CD14-positive monocyte (primary cell): ENCODE measurements around the gene MTMR1. TPM values are rescaled to one million over a fixed set of nuclear protein-coding genes. Genes with fewer than 3 reads are reported as not detected.

Experiments
- DNase-seq, 3 donors: peaks; one replicate each; pipeline ENCODE4 v3.0.0-alpha.2; 2011 to 2022
- H2AFZ ChIP-seq: 2 replicates; pipeline ENCODE4 v1.6.0; 2012; ENCODE audit warnings: mild to moderate bottlenecking, low read depth, low read length, inconsistent platforms; ENCODE audit not compliant: insufficient read depth, poor library complexity, severe bottlenecking
- H3K27ac ChIP-seq, 2 donors: 1 replicate in 1 of 2; 2 replicates in 1 of 2; pipeline ENCODE4 v1.5.1; 2012 to 2013; ENCODE audit warnings: low read length in 2 of 2, control low read depth in 1 of 2, inconsistent platforms in 1 of 2, low read depth in 1 of 2, mild to moderate bottlenecking in 1 of 2
- H3K27me3 ChIP-seq, 2 donors: one replicate each; pipeline versions ENCODE4 v1.6.0 to v1.6.1; 2011 to 2013; ENCODE audit warnings: low read length in 2 of 2; ENCODE audit not compliant: control insufficient read depth in 2 of 2, insufficient read depth in 2 of 2
- H3K36me3 ChIP-seq, 2 donors: replicated peaks in 1 of 2; 1 replicate in 1 of 2; 2 replicates in 1 of 2; pipeline versions ENCODE4 v1.5.1 to v1.6.1; 2012 to 2013; ENCODE audit warnings: low read length in 2 of 2, control low read depth in 1 of 2, inconsistent platforms in 1 of 2, mild to moderate bottlenecking in 1 of 2; ENCODE audit not compliant: insufficient read depth in 2 of 2, control insufficient read depth in 1 of 2
- H3K4me1 ChIP-seq, 2 donors: 1 replicate in 1 of 2; 2 replicates in 1 of 2; pipeline versions ENCODE4 v1.5.1 to v1.6.1; 2012 to 2013; ENCODE audit warnings: low read length in 2 of 2, control low read depth in 1 of 2, inconsistent platforms in 1 of 2, mild to moderate bottlenecking in 1 of 2, moderate library complexity in 1 of 2; ENCODE audit not compliant: insufficient read depth in 2 of 2, control insufficient read depth in 1 of 2
- H3K4me2 ChIP-seq: replicated peaks from 2 replicates; pipeline ENCODE3; 2012; ENCODE audit warnings: low read length, moderate library complexity, mild to moderate bottlenecking; ENCODE audit not compliant: poor library complexity, severe bottlenecking; ENCODE audit errors: extremely low read depth
- H3K4me3 ChIP-seq, 3 experiments: fragments of 200-600 bp in 1 of 3; sonication (generic) in 1 of 3; replicated peaks in 1 of 3; 1 replicate in 2 of 3; 2 replicates in 1 of 3; pipeline ENCODE4 v1.5.1; 2011 to 2013; ENCODE audit warnings: low read length in 3 of 3, mild to moderate bottlenecking in 3 of 3, control low read depth in 2 of 3, low read depth in 2 of 3, inconsistent platforms in 1 of 3, moderate library complexity in 1 of 3
- H3K79me2 ChIP-seq: 2 replicates; pipeline ENCODE4 v1.6.0; 2012; ENCODE audit warnings: mild to moderate bottlenecking, control low read depth, inconsistent platforms, low read length, moderate library complexity; ENCODE audit not compliant: insufficient read depth
- H3K9ac ChIP-seq: 2 replicates; pipeline ENCODE4 v1.6.0; 2017; ENCODE audit warnings: low read length, mild to moderate bottlenecking; ENCODE audit not compliant: insufficient read depth, poor library complexity, severe bottlenecking
- H3K9me3 ChIP-seq, 2 donors: replicated peaks in 1 of 2; 1 replicate in 1 of 2; 2 replicates in 1 of 2; pipeline versions ENCODE4 v1.5.1 to v1.6.1; 2012 to 2013; ENCODE audit warnings: low read length in 2 of 2, control low read depth in 1 of 2; ENCODE audit not compliant: control insufficient read depth in 1 of 2, insufficient read depth in 1 of 2
- H4K20me1 ChIP-seq: 2 replicates; pipeline ENCODE4 v1.6.0; 2012; ENCODE audit warnings: mild to moderate bottlenecking, low read length, control low read depth, moderate library complexity; ENCODE audit not compliant: insufficient read depth
- H3K27ac Mint-ChIP-seq, 7 donors: one replicate each; pipeline ENCODE4 v1.8.0; 2020; ENCODE audit warnings: mild to moderate bottlenecking in 7 of 7, mixed read lengths in 7 of 7, moderate library complexity in 6 of 7, inconsistent platforms in 2 of 7
- H3K27me3 Mint-ChIP-seq, 3 donors: one replicate each; pipeline ENCODE4 v1.8.0; 2021 to 2022; ENCODE audit warnings: low read depth in 3 of 3, mild to moderate bottlenecking in 3 of 3, mixed read lengths in 3 of 3, moderate library complexity in 3 of 3, inconsistent platforms in 1 of 3
- H3K36me3 Mint-ChIP-seq, 2 donors: one replicate each; pipeline ENCODE4 v1.8.0; 2020; ENCODE audit warnings: mixed read lengths in 2 of 2, inconsistent platforms in 1 of 2, mild to moderate bottlenecking in 1 of 2
- H3K4me1 Mint-ChIP-seq: one replicate; pipeline ENCODE4 v1.8.0; 2020; ENCODE audit warnings: mild to moderate bottlenecking, mixed read lengths
- H3K4me3 Mint-ChIP-seq, 2 donors: one replicate each; pipeline ENCODE4 v1.8.0; 2020; ENCODE audit warnings: mild to moderate bottlenecking in 2 of 2, mixed read lengths in 2 of 2, moderate library complexity in 1 of 2
- H3K9me3 Mint-ChIP-seq, 7 donors: one replicate each; pipeline ENCODE4 v1.8.0; 2020 to 2022; ENCODE audit warnings: mixed read lengths in 7 of 7, mild to moderate bottlenecking in 6 of 7, moderate library complexity in 6 of 7, inconsistent platforms in 2 of 7
- WGBS: methylation state at CpG from one replicate; pipeline ENCODE4 v1.1.5; 2013; ENCODE audit warnings: missing lambda C conversion rate; ENCODE audit not compliant: insufficient coverage; 5-methylcytosine and 5-hydroxymethylcytosine counted together
- intact Hi-C, 2 donors: fragments of 100-400 bp; cut with micrococcal nuclease; formaldehyde crosslinking; loops; one replicate each; pipeline versions ENCODE4 v1.15.0 to v1.15.1; 2023
- polyA plus RNA-seq, 3 donors: library from polyadenylated mRNA; depleted of rRNA in 1 of 3; unstranded in 2 of 3; stranded (reverse) in 1 of 3; fragments of 300-500 nt in 2 of 3; fragments of >200 nt in 1 of 3; fragmentation: Illumina TruSeq in 2 of 3; gene quantifications; 1 replicate in 2 of 3; 2 replicates in 1 of 3; pipeline ENCODE4 v1.2.3, GENCODE V29; 2012 to 2021
- TF ChIP-seq, protein P1 (sequence below): fragments of 200-600 bp; IDR thresholded peaks from one replicate; pipeline ENCODE4 v1.8.0; 2022; ENCODE audit warnings: antibody characterized with exemption, mild to moderate bottlenecking

The MTMR1 gene
- polyA plus RNA-seq, 3 donors, result 5.8 to 16.6 (median 6.1) TPM

DNA sequence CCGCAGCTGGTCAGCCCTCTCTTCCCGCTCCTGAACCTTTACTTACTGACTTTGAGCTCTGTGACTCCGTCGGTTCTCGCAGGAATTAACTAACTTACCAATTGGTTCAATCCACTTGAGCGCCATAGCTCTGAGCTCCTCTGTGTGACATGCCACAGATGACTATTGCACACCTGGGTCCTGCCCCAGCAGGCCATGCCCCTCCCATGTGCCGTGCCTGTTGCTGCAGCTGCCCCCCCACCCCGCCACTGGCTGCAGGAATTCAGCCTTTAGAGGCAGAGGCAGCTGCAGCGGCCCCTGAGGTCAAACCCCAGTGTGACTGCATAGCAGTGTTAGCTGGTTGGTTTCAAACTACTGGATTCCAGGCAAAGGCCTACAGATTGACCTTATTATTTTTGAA, 70.6 kb downstream of the MTMR1 start:
- Histone ChIP-seq H3K4me3 (no peak overlapping the region), H3K36me3 (peaks cover 10 to 33% of the 10 kb centered on the region in 2 donors), H3K9me3 (no peaks in the 10 kb centered on the region), H3K27me3 (no peaks in the 10 kb centered on the region), H3K4me1 (peaks cover 19 to 25% of the 10 kb centered on the region in 2 donors), H3K9ac (no peak overlapping the region), H3K79me2 (no peaks in the 10 kb centered on the region), H4K20me1 (no peaks in the 10 kb centered on the region), H2AFZ (no peak overlapping the region), H3K27ac (no peak overlapping the region), H3K4me2 (no peak overlapping the region)
- WGBS, result no CpG with 5 or more reads among the region's 9 CpGs
- Mint-ChIP-seq H3K27ac (peak overlapping the region in 1 of 7 donors; percentile 33), H3K4me3 (no peak overlapping the region), H3K9me3 (peaks cover 0 to 2% (median 0%) of the 10 kb centered on the region in 7 donors), H3K4me1 (peaks cover 24% of the 10 kb centered on the region), H3K36me3 (peaks cover 18 to 26% of the 10 kb centered on the region in 2 donors), H3K27me3 (no peaks in the 10 kb centered on the region)
- no peak for DNase-seq
- intact Hi-C loops, result no loop called here
- TF ChIP-seq, protein P1, sequence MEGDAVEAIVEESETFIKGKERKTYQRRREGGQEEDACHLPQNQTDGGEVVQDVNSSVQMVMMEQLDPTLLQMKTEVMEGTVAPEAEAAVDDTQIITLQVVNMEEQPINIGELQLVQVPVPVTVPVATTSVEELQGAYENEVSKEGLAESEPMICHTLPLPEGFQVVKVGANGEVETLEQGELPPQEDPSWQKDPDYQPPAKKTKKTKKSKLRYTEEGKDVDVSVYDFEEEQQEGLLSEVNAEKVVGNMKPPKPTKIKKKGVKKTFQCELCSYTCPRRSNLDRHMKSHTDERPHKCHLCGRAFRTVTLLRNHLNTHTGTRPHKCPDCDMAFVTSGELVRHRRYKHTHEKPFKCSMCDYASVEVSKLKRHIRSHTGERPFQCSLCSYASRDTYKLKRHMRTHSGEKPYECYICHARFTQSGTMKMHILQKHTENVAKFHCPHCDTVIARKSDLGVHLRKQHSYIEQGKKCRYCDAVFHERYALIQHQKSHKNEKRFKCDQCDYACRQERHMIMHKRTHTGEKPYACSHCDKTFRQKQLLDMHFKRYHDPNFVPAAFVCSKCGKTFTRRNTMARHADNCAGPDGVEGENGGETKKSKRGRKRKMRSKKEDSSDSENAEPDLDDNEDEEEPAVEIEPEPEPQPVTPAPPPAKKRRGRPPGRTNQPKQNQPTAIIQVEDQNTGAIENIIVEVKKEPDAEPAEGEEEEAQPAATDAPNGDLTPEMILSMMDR, result no peak

DNA sequence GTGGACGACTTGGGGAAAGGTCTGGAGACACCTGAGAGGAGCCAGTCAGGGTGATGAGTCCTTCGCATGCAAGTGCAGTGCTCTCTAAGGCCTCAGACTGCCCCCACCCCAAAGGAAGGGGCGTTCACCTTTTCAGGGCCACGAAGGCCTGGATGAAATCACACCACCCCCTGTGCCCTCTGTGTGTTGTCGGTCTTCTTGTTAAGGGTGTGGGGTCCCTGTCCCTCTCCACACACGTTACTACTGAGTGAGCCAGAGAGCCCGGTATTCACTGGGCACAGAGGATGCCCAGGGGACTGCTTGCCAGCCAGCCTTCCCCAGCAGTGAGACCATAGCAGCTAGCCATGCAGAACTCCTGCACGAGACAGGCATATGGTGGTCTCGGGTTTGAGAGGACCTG, 72.0 kb downstream of the MTMR1 start:
- Histone ChIP-seq H3K27me3 (no peaks in the 10 kb centered on the region), H4K20me1 (no peaks in the 10 kb centered on the region), H3K36me3 (peaks cover 5 to 31% of the 10 kb centered on the region in 2 donors), H3K79me2 (no peaks in the 10 kb centered on the region), H3K27ac (no peak overlapping the region), H3K9ac (no peak overlapping the region), H3K4me1 (peaks cover 19 to 30% of the 10 kb centered on the region in 2 donors), H3K4me3 (no peak overlapping the region), H3K4me2 (no peak overlapping the region), H3K9me3 (no peaks in the 10 kb centered on the region), H2AFZ (no peak overlapping the region)
- DNase-seq, result no peak
- Mint-ChIP-seq H3K4me3 (no peak overlapping the region), H3K4me1 (peaks cover 32% of the 10 kb centered on the region), H3K27ac (no peak overlapping the region), H3K9me3 (peaks cover 0 to 1% (median 0%) of the 10 kb centered on the region in 7 donors), H3K36me3 (peaks cover 12 to 32% of the 10 kb centered on the region in 2 donors), H3K27me3 (no peaks in the 10 kb centered on the region)
- TF ChIP-seq, protein P1, result no peak
- 92% methylated on average over 2 of the region's 9 CpGs for WGBS
- intact Hi-C loops, result no loop called here
